Lung (tissue), 12 donors: ENCODE results near the gene ZNF460. TPM values are rescaled to one million over a fixed set of nuclear protein-coding genes. Genes with fewer than 3 reads are reported as not detected.

Experiments used
- ATAC-seq: fragments of 200-7000 bp; cut with Tn5 transposase; one replicate; pipeline ENCODE4 v1.9.1; 2020; ENCODE audit warnings: moderate number of reproducible peaks; ENCODE audit not compliant: insufficient read depth, low FRiP score
- DNase-seq, 3 donors: peaks; one replicate each; pipeline ENCODE4 v3.0.0-alpha.2; 2013 to 2017
- H3K27ac ChIP-seq, 2 donors: one replicate each; pipeline ENCODE4 v1.5.1; 2013; ENCODE audit warnings: mild to moderate bottlenecking in 2 of 2, moderate library complexity in 2 of 2, control low read depth in 1 of 2, inconsistent platforms in 1 of 2, low read depth in 1 of 2, low read length in 1 of 2
- H3K27me3 ChIP-seq, 3 donors: one replicate each; pipeline ENCODE4 v1.5.1; 2013; ENCODE audit warnings: low read length in 2 of 3; ENCODE audit not compliant: control insufficient read depth in 3 of 3, insufficient read depth in 3 of 3
- H3K36me3 ChIP-seq, 4 donors: one replicate each; pipeline ENCODE4 v1.5.1; 2013; ENCODE audit warnings: low read length in 4 of 4, mild to moderate bottlenecking in 1 of 4, moderate library complexity in 1 of 4; ENCODE audit not compliant: control insufficient read depth in 4 of 4, insufficient read depth in 4 of 4
- H3K4me1 ChIP-seq, 5 donors: one replicate each; pipeline ENCODE4 v1.5.1; 2013; ENCODE audit warnings: low read length in 5 of 5, mild to moderate bottlenecking in 2 of 5, moderate library complexity in 1 of 5; ENCODE audit not compliant: control insufficient read depth in 5 of 5, insufficient read depth in 5 of 5
- H3K4me3 ChIP-seq: one replicate; pipeline ENCODE4 v1.5.1; 2013; ENCODE audit warnings: mild to moderate bottlenecking, control low read depth, moderate library complexity
- H3K9ac ChIP-seq, 2 donors: one replicate each; pipeline ENCODE4 v1.5.1; 2013; ENCODE audit warnings: low read length in 2 of 2, control low read depth in 1 of 2; ENCODE audit not compliant: insufficient read depth in 1 of 2
- H3K9me3 ChIP-seq, 4 donors: one replicate each; pipeline ENCODE4 v1.5.1; 2013; ENCODE audit warnings: low read length in 3 of 4, mild to moderate bottlenecking in 1 of 4, moderate library complexity in 1 of 4; ENCODE audit not compliant: control insufficient read depth in 4 of 4, insufficient read depth in 3 of 4
- CTCF ChIP-seq: IDR thresholded peaks from 2 replicates; pipeline ENCODE4 v1.5.1; 2012; ENCODE audit warnings: mild to moderate bottlenecking; ENCODE audit errors: control extremely low read depth, extremely low read depth
- WGBS, 2 donors: extraction: QIAGEN DNeasy Blood & Tissue Kit; methylation state at CpG; one replicate each; pipeline ENCODE4 v1.1.7; 2013; 5-methylcytosine and 5-hydroxymethylcytosine counted together
- polyA plus RNA-seq, 2 donors: library from polyadenylated mRNA; stranded (reverse); fragments of 200-250 nt; gene quantifications; one replicate each; pipeline ENCODE4 v1.2.1, GENCODE V29; 2013
- total RNA-seq, 2 donors: library from RNA; depleted of rRNA in 1 of 2; stranded (reverse); fragments of >200 nt in 1 of 2; gene quantifications; one replicate each; pipeline ENCODE4 v1.2.1, GENCODE V29; 2014 to 2021
- donor health status: control.
- donor health status: control.
- donor health status: Bipolar disorder and iron deficiency.
- donor health status: healthy.
- donor health status: DM: yes; HTN: yes; CAD: no.

The ZNF460 gene
- total and polyA plus RNA-seq, 4 donors = 1.2 to 113 (median 29.0) TPM

DNA sequence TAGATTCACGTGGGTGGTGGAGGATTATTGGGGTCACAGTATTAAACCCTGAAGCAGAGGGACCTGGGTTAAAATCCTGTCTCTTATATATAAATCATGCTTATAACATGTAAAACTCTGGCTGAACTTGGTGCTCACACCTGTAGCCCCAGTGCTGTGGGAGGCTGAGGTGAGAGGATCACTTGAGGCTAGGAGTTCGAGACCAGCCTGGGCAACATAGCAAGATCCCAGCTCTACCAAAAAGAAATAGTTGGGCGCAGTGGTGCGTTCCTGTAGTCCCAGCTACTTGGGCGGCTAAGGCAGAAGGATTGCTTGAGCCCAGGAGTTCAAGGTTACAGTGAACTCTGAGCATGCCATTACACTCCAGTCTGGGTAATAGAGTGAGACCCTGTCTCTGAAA lies 37.5 kb upstream of the ZNF460 start:
- ATAC-seq (no peak), DNase-seq (no peak)
- Histone ChIP-seq H3K36me3 (peaks cover 16 to 28% (median 18%) of the 10 kb centered on the region in 4 donors), H3K9me3 (peaks cover 0 to 15% (median 0%) of the 10 kb centered on the region in 4 donors), H3K4me1 (peaks cover 9 to 15% (median 11%) of the 10 kb centered on the region in 5 donors), H3K27ac (no peak overlapping the region), H3K27me3 (no peaks in the 10 kb centered on the region), H3K9ac (no peak overlapping the region), H3K4me3 (no peak overlapping the region)
- TF ChIP-seq CTCF = no peak
- WGBS, 2 donors = 96 to 97% methylated on average over 5 of the region's 5 CpGs

- no peak for TF ChIP-seq CTCF
- peaks cover 9 to 15% (median 11%) of the 10 kb centered on the region in 5 donors for H3K4me1 ChIP-seq
- 87 to 89% methylated on average over 5 of the region's 5 CpGs for WGBS, 2 donors
- no peak overlapping the region for H3K4me3 ChIP-seq
- no peak overlapping the region for H3K9ac ChIP-seq
- ATAC-seq (no peak), DNase-seq (no peak)
- no peak overlapping the region for H3K27ac ChIP-seq
- H3K36me3 ChIP-seq = peaks cover 21 to 37% (median 26%) of the 10 kb centered on the region in 4 donors
- H3K9me3 ChIP-seq = peaks cover 0 to 22% (median 0%) of the 10 kb centered on the region in 4 donors
- no peaks in the 10 kb centered on the region for H3K27me3 ChIP-seq
These were observed 35.8 kb upstream of the ZNF460 start for GRCh38 chr19:57244513-57244912.

DNA sequence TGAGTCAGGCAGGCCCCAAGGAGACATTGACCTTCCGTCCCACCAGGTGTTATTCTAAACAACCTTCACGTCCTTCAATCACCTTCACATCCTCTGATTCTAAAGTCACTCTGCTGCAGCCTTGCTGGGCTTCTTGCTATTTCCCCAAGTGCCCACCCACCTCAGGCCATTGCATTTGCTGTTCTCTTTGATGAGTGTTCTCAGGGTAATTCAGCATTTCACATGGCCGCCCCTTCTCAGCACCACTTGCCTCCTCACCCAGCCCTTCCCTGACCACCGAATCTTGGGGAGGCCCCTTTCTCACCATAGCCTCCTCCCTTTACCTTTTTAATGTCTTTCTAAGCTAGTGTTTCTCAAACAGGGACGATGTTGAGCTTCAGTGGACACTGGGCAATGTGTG lies 35.2 kb upstream of the ZNF460 start:
- DNase-seq (no peak), ATAC-seq (no peak)
- peaks cover 21 to 39% (median 26%) of the 10 kb centered on the region in 4 donors for H3K36me3 ChIP-seq
- H3K4me1 ChIP-seq = peaks cover 9 to 15% (median 11%) of the 10 kb centered on the region in 5 donors
- H3K9me3 ChIP-seq = peaks cover 0 to 24% (median 0%) of the 10 kb centered on the region in 4 donors
- WGBS, 2 donors = 89 to 93% methylated on average over 5 of the region's 5 CpGs
- H3K9ac ChIP-seq = no peak overlapping the region
- H3K4me3 ChIP-seq = no peak overlapping the region
- no peak overlapping the region for H3K27ac ChIP-seq
- TF ChIP-seq CTCF = no peak
- H3K27me3 ChIP-seq = no peaks in the 10 kb centered on the region

GRCh38 chr19:57245959-57246358 lies 34.3 kb upstream of the ZNF460 start:
- Histone ChIP-seq H3K4me3 (no peak overlapping the region), H3K27ac (no peak overlapping the region), H3K9me3 (peaks cover 0 to 25% (median 0%) of the 10 kb centered on the region in 4 donors), H3K36me3 (peaks cover 24 to 42% (median 26%) of the 10 kb centered on the region in 4 donors), H3K4me1 (peaks cover 9 to 14% (median 11%) of the 10 kb centered on the region in 5 donors), H3K9ac (no peak overlapping the region), H3K27me3 (no peaks in the 10 kb centered on the region)
- ATAC-seq = no peak
- WGBS, 2 donors = 88% methylated on average over 6 of the region's 6 CpGs
- no peak for TF ChIP-seq CTCF
- DNase-seq = no peak
